Smooth muscle cell (in vitro differentiated cells): ENCODE data around the gene LMF2. TPM values are rescaled to one million over a fixed set of nuclear protein-coding genes. Genes with fewer than 3 reads are reported as not detected.

Source experiments
- DNase-seq: peaks from one replicate; lab custom pipeline; 2025; ENCODE audit not compliant: unreplicated experiment; lab: John Stamatoyannopoulos, UW
- H2AFZ ChIP-seq: fragments of 200-600 bp; sonication (generic); 2 replicates; pipeline ENCODE4 v1.6.0; 2016; ENCODE audit warnings: antibody characterized with exemption, low read depth, mild to moderate bottlenecking
- H3F3A ChIP-seq: fragments of 200-600 bp; sonication (generic); 2 replicates; pipeline ENCODE4 v1.6.0; 2017; ENCODE audit warnings: antibody characterized with exemption, low read depth
- H3K27ac ChIP-seq: fragments of 200-600 bp; sonication (generic); 2 replicates; pipeline ENCODE4 v1.5.1; 2016; ENCODE audit warnings: low read depth, mild to moderate bottlenecking
- H3K27me3 ChIP-seq: fragments of 200-600 bp; sonication (generic); 2 replicates; pipeline ENCODE4 v1.6.1; 2016; ENCODE audit warnings: low read depth, mild to moderate bottlenecking
- H3K36me3 ChIP-seq: fragments of 200-600 bp; sonication (generic); 2 replicates; pipeline ENCODE4 v1.5.1; 2016; ENCODE audit warnings: low read depth
- H3K4me1 ChIP-seq: fragments of 200-600 bp; sonication (generic); 2 replicates; pipeline ENCODE4 v1.5.1; 2016; ENCODE audit warnings: low read depth
- H3K4me2 ChIP-seq: fragments of 200-600 bp; sonication (generic); 2 replicates; pipeline ENCODE4 v1.6.0; 2016; ENCODE audit warnings: mild to moderate bottlenecking
- H3K4me3 ChIP-seq: fragments of 200-600 bp; sonication (generic); 2 replicates; pipeline ENCODE4 v1.5.1; 2016; ENCODE audit warnings: mild to moderate bottlenecking
- H3K79me2 ChIP-seq: fragments of 200-600 bp; sonication (generic); 2 replicates; pipeline ENCODE4 v1.6.0; 2016; ENCODE audit warnings: low read depth, mild to moderate bottlenecking
- H3K9ac ChIP-seq: fragments of 200-600 bp; sonication (generic); 2 replicates; pipeline ENCODE4 v1.6.0; 2016; ENCODE audit warnings: low read depth
- H3K9me3 ChIP-seq: fragments of 200-600 bp; sonication (generic); replicated peaks from 2 replicates; pipeline ENCODE4 v1.5.1; 2016; ENCODE audit warnings: low read depth
- H4K20me1 ChIP-seq: fragments of 200-600 bp; sonication (generic); 2 replicates; pipeline ENCODE4 v1.6.0; 2016; ENCODE audit warnings: low read depth
- WGBS: methylation state at CpG from one replicate; pipeline ENCODE4 v1.1.7; 2016; ENCODE audit warnings: low lambda C conversion rate; 5-methylcytosine and 5-hydroxymethylcytosine counted together
- polyA plus RNA-seq: library from polyadenylated mRNA; unstranded; fragments of >200 nt; fragmentation: Nextera tagmentation; extraction: Ambion mirVana; gene quantifications from 2 replicates; pipeline ENCODE4 v1.2.1, GENCODE V29; 2016
- total RNA-seq: library from RNA; depleted of rRNA; stranded (reverse); fragments of >200 nt; gene quantifications from 2 replicates; pipeline ENCODE4 v1.2.3, GENCODE V29; 2014
- TF ChIP-seq, protein P1 (sequence below): fragments of 200-600 bp; sonication (generic); IDR thresholded peaks from 2 replicates; pipeline ENCODE4 v1.5.1; 2017; ENCODE audit warnings: borderline replicate concordance, mild to moderate bottlenecking, antibody characterized with exemption; ENCODE audit not compliant: insufficient read depth, poor library complexity, severe bottlenecking

LMF2 gene
- total and polyA plus RNA-seq, 2 experiments from 2014 or later = 53.5 to 130 TPM

DNA sequence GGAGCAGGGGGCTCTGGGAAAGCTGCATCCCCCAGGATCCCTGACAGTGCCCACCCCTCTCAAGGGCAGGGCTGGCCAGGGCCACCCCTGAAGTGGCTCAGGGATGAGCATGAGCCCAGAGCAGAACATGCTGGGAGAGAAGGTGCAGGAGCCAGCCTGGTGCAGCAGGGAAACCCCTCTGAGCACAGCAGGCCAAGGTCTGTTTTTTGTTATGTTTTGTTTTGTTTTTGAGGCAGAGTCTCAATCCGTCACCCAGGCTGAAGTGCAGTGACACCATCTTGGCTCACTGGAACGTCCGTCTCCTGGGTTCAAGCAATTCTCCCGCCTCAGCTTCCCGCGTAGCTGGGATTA is 31.9 kb downstream of the LMF2 start:
- peaks cover 39% of the 10 kb centered on the region for H4K20me1 ChIP-seq
- no peaks in the 10 kb centered on the region for H3K36me3 ChIP-seq
- H3K27ac ChIP-seq = no peak overlapping the region
- H3K9ac ChIP-seq = peak overlapping the region; percentile 64
- WGBS = 95% methylated on average over 6 of the region's 6 CpGs
- no peaks in the 10 kb centered on the region for H3K27me3 ChIP-seq
- peaks cover 12% of the 10 kb centered on the region for H3K4me1 ChIP-seq
- no peak overlapping the region for H2AFZ ChIP-seq
- H3K4me3 ChIP-seq = peak overlapping the region; percentile 94
- TF ChIP-seq, protein P1, sequence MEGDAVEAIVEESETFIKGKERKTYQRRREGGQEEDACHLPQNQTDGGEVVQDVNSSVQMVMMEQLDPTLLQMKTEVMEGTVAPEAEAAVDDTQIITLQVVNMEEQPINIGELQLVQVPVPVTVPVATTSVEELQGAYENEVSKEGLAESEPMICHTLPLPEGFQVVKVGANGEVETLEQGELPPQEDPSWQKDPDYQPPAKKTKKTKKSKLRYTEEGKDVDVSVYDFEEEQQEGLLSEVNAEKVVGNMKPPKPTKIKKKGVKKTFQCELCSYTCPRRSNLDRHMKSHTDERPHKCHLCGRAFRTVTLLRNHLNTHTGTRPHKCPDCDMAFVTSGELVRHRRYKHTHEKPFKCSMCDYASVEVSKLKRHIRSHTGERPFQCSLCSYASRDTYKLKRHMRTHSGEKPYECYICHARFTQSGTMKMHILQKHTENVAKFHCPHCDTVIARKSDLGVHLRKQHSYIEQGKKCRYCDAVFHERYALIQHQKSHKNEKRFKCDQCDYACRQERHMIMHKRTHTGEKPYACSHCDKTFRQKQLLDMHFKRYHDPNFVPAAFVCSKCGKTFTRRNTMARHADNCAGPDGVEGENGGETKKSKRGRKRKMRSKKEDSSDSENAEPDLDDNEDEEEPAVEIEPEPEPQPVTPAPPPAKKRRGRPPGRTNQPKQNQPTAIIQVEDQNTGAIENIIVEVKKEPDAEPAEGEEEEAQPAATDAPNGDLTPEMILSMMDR = no peak
- H3K9me3 ChIP-seq = no peaks in the 10 kb centered on the region
- peaks cover 40% of the 10 kb centered on the region for H3K79me2 ChIP-seq
- no peaks in the 10 kb centered on the region for H3F3A ChIP-seq
- DNase-seq = no peak
- peak overlapping the region; percentile 94 for H3K4me2 ChIP-seq

- WGBS = 13% methylated on average over 24 of the region's 97 CpGs
- Histone ChIP-seq H3K4me1 (peaks cover 15% of the 10 kb centered on the region), H3K9ac (peak within 1 kb of the TSS; percentile 89), H3K79me2 (peaks cover 47% of the 10 kb centered on the region), H3K27me3 (no peaks in the 10 kb centered on the region), H3K9me3 (no peaks in the 10 kb centered on the region), H2AFZ (peak within 1 kb of the TSS; percentile 74), H3K4me2 (peak within 1 kb of the TSS; percentile 94), H3K36me3 (no peaks in the 10 kb centered on the region), H3K4me3 (peak within 1 kb of the TSS; percentile 94), H3K27ac (peak within 1 kb of the TSS; percentile 68), H3F3A (no peaks in the 10 kb centered on the region), H4K20me1 (peaks cover 46% of the 10 kb centered on the region)
- TF ChIP-seq, protein P1 = no peak
- peak; percentile 67 for DNase-seq
Observed at GRCh38 chr22:50474710-50475651, 32.5 kb downstream of the LMF2 start, which contains the start of gene SBF1. Gene SBF1 (minus strand): TSS chr22:50475035. CDS start chr22:50474840, 195 bp downstream.

- Histone ChIP-seq H2AFZ (no peak overlapping the region), H3K4me1 (peaks cover 18% of the 10 kb centered on the region), H3K9ac (peak overlapping the region; percentile 89), H3K4me2 (peak overlapping the region; percentile 94), H3K27ac (peak overlapping the region; percentile 68), H4K20me1 (peaks cover 55% of the 10 kb centered on the region), H3K79me2 (peaks cover 56% of the 10 kb centered on the region), H3K4me3 (peak overlapping the region; percentile 94), H3K36me3 (no peaks in the 10 kb centered on the region), H3K9me3 (no peaks in the 10 kb centered on the region), H3K27me3 (no peaks in the 10 kb centered on the region), H3F3A (no peaks in the 10 kb centered on the region)
- TF ChIP-seq, protein P1 = no peak
- no peak for DNase-seq
- 13% methylated on average over 33 of the region's 62 CpGs for WGBS
Observed at GRCh38 chr22:50473855-50474671, 33.4 kb downstream of the LMF2 start.
